ENCODE measurements around the gene CDCP2.

DNA sequence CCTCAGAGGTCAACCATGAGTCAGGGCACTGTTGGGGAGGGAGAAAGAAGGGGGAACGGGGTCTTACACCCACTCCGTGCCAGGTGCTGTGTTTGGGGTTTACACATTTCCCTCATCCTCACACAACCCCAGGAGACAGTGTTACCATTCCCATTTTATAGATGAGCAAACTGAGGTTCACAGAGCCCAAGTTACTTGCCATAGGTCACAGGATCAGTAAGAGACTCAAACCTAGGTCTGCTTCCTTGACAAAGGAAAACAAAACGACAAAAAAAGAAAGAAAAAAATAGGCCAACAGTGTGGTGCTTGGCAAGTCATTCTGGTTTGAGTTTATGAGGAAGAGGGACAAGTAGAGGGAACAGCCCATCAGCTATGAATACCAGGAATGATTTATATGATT, 16.3 kb upstream of the CDCP2 start:
- no peak for TF ChIP-seq POLR2A (IDR thresholded peaks at IDR 0.05; ENCODE audit: control extremely low read depth in 1 of 2, low read depth in 2 of 2, low read length in 2 of 2)
- TF ChIP-seq, protein P1, sequence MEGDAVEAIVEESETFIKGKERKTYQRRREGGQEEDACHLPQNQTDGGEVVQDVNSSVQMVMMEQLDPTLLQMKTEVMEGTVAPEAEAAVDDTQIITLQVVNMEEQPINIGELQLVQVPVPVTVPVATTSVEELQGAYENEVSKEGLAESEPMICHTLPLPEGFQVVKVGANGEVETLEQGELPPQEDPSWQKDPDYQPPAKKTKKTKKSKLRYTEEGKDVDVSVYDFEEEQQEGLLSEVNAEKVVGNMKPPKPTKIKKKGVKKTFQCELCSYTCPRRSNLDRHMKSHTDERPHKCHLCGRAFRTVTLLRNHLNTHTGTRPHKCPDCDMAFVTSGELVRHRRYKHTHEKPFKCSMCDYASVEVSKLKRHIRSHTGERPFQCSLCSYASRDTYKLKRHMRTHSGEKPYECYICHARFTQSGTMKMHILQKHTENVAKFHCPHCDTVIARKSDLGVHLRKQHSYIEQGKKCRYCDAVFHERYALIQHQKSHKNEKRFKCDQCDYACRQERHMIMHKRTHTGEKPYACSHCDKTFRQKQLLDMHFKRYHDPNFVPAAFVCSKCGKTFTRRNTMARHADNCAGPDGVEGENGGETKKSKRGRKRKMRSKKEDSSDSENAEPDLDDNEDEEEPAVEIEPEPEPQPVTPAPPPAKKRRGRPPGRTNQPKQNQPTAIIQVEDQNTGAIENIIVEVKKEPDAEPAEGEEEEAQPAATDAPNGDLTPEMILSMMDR (IDR thresholded peaks at IDR 0.05; ENCODE audit: control extremely low read depth in 1 of 3, insufficient read depth in 1 of 3, low read depth in 1 of 3, low read length in 3 of 3) = no peak
- TF ChIP-seq YY1 (IDR thresholded peaks at IDR 0.05; ENCODE audit: low read depth, low read length) = no peak
- TF ChIP-seq CEBPB (IDR thresholded peaks at IDR 0.05; ENCODE audit: low read depth, low read length) = no peak
- no peak for TF ChIP-seq TCF12 (IDR thresholded peaks at IDR 0.05; ENCODE audit: low read depth, low read length)
- TF ChIP-seq EZH2 (IDR thresholded peaks at IDR 0.05; ENCODE audit: low read depth, low read length, severe bottlenecking) = no peak
- TF ChIP-seq PHF8 (conservative IDR thresholded peaks at IDR 0.05; ENCODE audit: low read depth, low read length) = no peak
- TF ChIP-seq, protein P2, sequence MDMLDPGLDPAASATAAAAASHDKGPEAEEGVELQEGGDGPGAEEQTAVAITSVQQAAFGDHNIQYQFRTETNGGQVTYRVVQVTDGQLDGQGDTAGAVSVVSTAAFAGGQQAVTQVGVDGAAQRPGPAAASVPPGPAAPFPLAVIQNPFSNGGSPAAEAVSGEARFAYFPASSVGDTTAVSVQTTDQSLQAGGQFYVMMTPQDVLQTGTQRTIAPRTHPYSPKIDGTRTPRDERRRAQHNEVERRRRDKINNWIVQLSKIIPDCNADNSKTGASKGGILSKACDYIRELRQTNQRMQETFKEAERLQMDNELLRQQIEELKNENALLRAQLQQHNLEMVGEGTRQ (IDR thresholded peaks at IDR 0.05; ENCODE audit: low read length) = no peak
- TF ChIP-seq CREB1 (IDR thresholded peaks at IDR 0.05) = no peak
- TF ChIP-seq FOSL1 (IDR thresholded peaks at IDR 0.05; ENCODE audit: insufficient read depth, low read depth, low read length) = no peak
- TF ChIP-seq JUND (IDR thresholded peaks at IDR 0.05; ENCODE audit: low read length) = no peak
- TF ChIP-seq POLR2AphosphoS5 (IDR thresholded peaks at IDR 0.05; ENCODE audit: low read depth, low read length) = no peak
- TF ChIP-seq EP300 (IDR thresholded peaks at IDR 0.05; ENCODE audit: borderline replicate concordance in 1 of 2, low read depth in 2 of 2, low read length in 2 of 2) = no peak

All from H1 (cell line).